Tibial nerve (tissue), 4 donors: ENCODE data around the gene FAIM2.

Experiments
- CTCF ChIP-seq, 5 experiments: fragments of 200-600 bp in 3 of 5; fragments of 450-650 bp in 2 of 5; sonication (generic) in 3 of 5; IDR thresholded peaks; one replicate each; pipeline ENCODE4 v1.5.1; 2016 to 2019; ENCODE audit warnings: antibody characterized with exemption in 5 of 5, mild to moderate bottlenecking in 3 of 5, moderate library complexity in 2 of 5
- EP300 ChIP-seq, 2 donors: sonication (generic); formaldehyde crosslinking; IDR thresholded peaks; one replicate each; pipeline ENCODE4 v1.6.1; 2017; ENCODE audit warnings: antibody characterized with exemption in 2 of 2, mild to moderate bottlenecking in 1 of 2
- POLR2A ChIP-seq, 2 donors: fragments of 450-650 bp; IDR thresholded peaks; one replicate each; pipeline ENCODE4 v1.6.1; 2017; ENCODE audit warnings: antibody characterized with exemption in 2 of 2, mild to moderate bottlenecking in 2 of 2, moderate library complexity in 2 of 2

GRCh38 chr12:49929581-49929980, 25.9 kb upstream of the FAIM2 start:
- no peak for TF ChIP-seq CTCF (IDR thresholded peaks at IDR 0.05)
- TF ChIP-seq POLR2A (IDR thresholded peaks at IDR 0.05): no peak
- no peak for TF ChIP-seq EP300 (IDR thresholded peaks at IDR 0.05)
